Fibroblast of gingiva (primary cell): ENCODE data around the gene LRIG1.

Experiments
- DNase-seq: peaks from one replicate; pipeline ENCODE4 v3.0.0-alpha.2; 2011; ENCODE audit warnings: low read depth

Gene LRIG1

GRCh38 chr3:66401157-66401550 is 99.7 kb downstream of the LRIG1 start:
- no peak for DNase-seq

- no peak for DNase-seq
Measured at GRCh38 chr3:66400411-66401156, 100.2 kb downstream of the LRIG1 start.

- DNase-seq, result no peak
Measured at GRCh38 chr3:66399529-66400232, 101.1 kb downstream of the LRIG1 start.

GRCh38 chr3:66398228-66399025 is 102.4 kb downstream of the LRIG1 start:
- peak; percentile 68 for DNase-seq

GRCh38 chr3:66397745-66398144 is 103.1 kb downstream of the LRIG1 start:
- DNase-seq, result peak; percentile 44

- DNase-seq, result no peak
Measured at GRCh38 chr3:66396888-66397287, 103.9 kb downstream of the LRIG1 start.

- DNase-seq, result peak; percentile 55
Measured at GRCh38 chr3:66396161-66396760, 104.6 kb downstream of the LRIG1 start.

- no peak for DNase-seq
Measured at GRCh38 chr3:66395635-66396034, 105.2 kb downstream of the LRIG1 start.

- DNase-seq, result no peak
Measured at GRCh38 chr3:66394753-66395249, 106.0 kb downstream of the LRIG1 start.

GRCh38 chr3:66394019-66394752 is 106.6 kb downstream of the LRIG1 start:
- DNase-seq, result no peak

GRCh38 chr3:66393333-66394005 is 107.4 kb downstream of the LRIG1 start:
- peak; percentile 88 for DNase-seq

- DNase-seq, result no peak
Measured at GRCh38 chr3:66392966-66393332, 107.9 kb downstream of the LRIG1 start.

- DNase-seq, result no peak
Measured at GRCh38 chr3:66392512-66392911, 108.3 kb downstream of the LRIG1 start.

GRCh38 chr3:66390013-66390412 is 110.8 kb downstream of the LRIG1 start:
- DNase-seq, result no peak

- peak; percentile 92 for DNase-seq
Measured at GRCh38 chr3:66386925-66387650, 113.7 kb downstream of the LRIG1 start.

GRCh38 chr3:66386011-66386924 is 114.6 kb downstream of the LRIG1 start:
- DNase-seq, result no peak

- no peak for DNase-seq
Measured at GRCh38 chr3:66385066-66385465, 115.8 kb downstream of the LRIG1 start.

GRCh38 chr3:66383998-66384745 is 116.7 kb downstream of the LRIG1 start:
- no peak for DNase-seq
